GM12801 (cell line): Measurements from ENCODE around the gene PDE3A.

Experiments used
- CTCF ChIP-seq: IDR thresholded peaks from one replicate; pipeline ENCODE4 v1.5.1; 2011; ENCODE audit warnings: control low read depth; ENCODE audit not compliant: insufficient read length; ENCODE audit errors: extremely low read depth

The PDE3A gene

GRCh38 chr12:20643822-20644221 is 275.5 kb downstream of the PDE3A start:
- TF ChIP-seq CTCF = no peak

- no peak for TF ChIP-seq CTCF
Observed at GRCh38 chr12:20646239-20646827, 278.0 kb downstream of the PDE3A start.

- no peak for TF ChIP-seq CTCF
Observed at GRCh38 chr12:20653871-20654270, 285.5 kb downstream of the PDE3A start.

- TF ChIP-seq CTCF = no peak
Observed at GRCh38 chr12:20656600-20656999, 288.3 kb downstream of the PDE3A start.

- no peak for TF ChIP-seq CTCF
Observed at GRCh38 chr12:20657496-20657895, 289.2 kb downstream of the PDE3A start.

GRCh38 chr12:20681334-20681733 is 313.0 kb downstream of the PDE3A start:
- TF ChIP-seq CTCF = no peak

GRCh38 chr12:20695232-20695631 is 326.9 kb downstream of the PDE3A start, which contains the start of gene SLCO1C1:
Gene SLCO1C1, plus strand, starts transcription at chr12:20695332. Its CDS starts 4,245 bp downstream, at chr12:20699577.
- TF ChIP-seq CTCF = no peak
